Parathyroid adenoma (tissue), 2 donors: ENCODE results near the gene ENG.
A peak's percentile ranks its signal among the peaks of the same experiment; 100 is the strongest.

Experiments
- H2AFZ ChIP-seq: fragments of 300-600 bp; sonication (generic); one replicate; pipeline ENCODE4 v1.7.0; 2017; ENCODE audit warnings: antibody characterized with exemption, mild to moderate bottlenecking
- H3K27ac ChIP-seq: fragments of 300-600 bp; sonication (generic); one replicate; pipeline ENCODE4 v1.7.0; 2017
- H3K27me3 ChIP-seq: fragments of 300-600 bp; sonication (generic); one replicate; pipeline ENCODE4 v1.7.0; 2017; ENCODE audit warnings: low read length; ENCODE audit not compliant: control insufficient read depth, insufficient read depth
- H3K36me3 ChIP-seq: fragments of 300-600 bp; sonication (generic); one replicate; pipeline ENCODE4 v1.7.0; 2017; ENCODE audit warnings: low read length; ENCODE audit not compliant: control insufficient read depth, insufficient read depth
- H3K4me1 ChIP-seq: fragments of 300-600 bp; sonication (generic); one replicate; pipeline ENCODE4 v1.7.0; 2017; ENCODE audit warnings: control low read depth
- H3K4me2 ChIP-seq: fragments of 300-600 bp; sonication (generic); one replicate; pipeline ENCODE4 v1.7.0; 2017; ENCODE audit warnings: low read length
- H3K4me3 ChIP-seq: fragments of 300-600 bp; sonication (generic); one replicate; pipeline ENCODE4 v1.7.0; 2017; ENCODE audit warnings: low read depth, low read length
- H3K79me2 ChIP-seq: fragments of 300-600 bp; sonication (generic); one replicate; pipeline ENCODE4 v1.7.0; 2017; ENCODE audit warnings: control low read depth
- H3K9ac ChIP-seq: fragments of 300-600 bp; sonication (generic); one replicate; pipeline ENCODE4 v1.7.0; 2017; ENCODE audit warnings: mild to moderate bottlenecking
- H3K9me3 ChIP-seq: fragments of 300-600 bp; sonication (generic); one replicate; pipeline ENCODE4 v1.7.0; 2017; ENCODE audit warnings: low read length; ENCODE audit not compliant: control insufficient read depth
- TF ChIP-seq, protein P1 (sequence below): fragments of 300-600 bp; sonication (generic); IDR thresholded peaks from one replicate; pipeline ENCODE4 v1.7.0; 2017; ENCODE audit warnings: antibody characterized with exemption, mild to moderate bottlenecking
- donor health status: primary hyperparathyroidism.

ENG gene

DNA sequence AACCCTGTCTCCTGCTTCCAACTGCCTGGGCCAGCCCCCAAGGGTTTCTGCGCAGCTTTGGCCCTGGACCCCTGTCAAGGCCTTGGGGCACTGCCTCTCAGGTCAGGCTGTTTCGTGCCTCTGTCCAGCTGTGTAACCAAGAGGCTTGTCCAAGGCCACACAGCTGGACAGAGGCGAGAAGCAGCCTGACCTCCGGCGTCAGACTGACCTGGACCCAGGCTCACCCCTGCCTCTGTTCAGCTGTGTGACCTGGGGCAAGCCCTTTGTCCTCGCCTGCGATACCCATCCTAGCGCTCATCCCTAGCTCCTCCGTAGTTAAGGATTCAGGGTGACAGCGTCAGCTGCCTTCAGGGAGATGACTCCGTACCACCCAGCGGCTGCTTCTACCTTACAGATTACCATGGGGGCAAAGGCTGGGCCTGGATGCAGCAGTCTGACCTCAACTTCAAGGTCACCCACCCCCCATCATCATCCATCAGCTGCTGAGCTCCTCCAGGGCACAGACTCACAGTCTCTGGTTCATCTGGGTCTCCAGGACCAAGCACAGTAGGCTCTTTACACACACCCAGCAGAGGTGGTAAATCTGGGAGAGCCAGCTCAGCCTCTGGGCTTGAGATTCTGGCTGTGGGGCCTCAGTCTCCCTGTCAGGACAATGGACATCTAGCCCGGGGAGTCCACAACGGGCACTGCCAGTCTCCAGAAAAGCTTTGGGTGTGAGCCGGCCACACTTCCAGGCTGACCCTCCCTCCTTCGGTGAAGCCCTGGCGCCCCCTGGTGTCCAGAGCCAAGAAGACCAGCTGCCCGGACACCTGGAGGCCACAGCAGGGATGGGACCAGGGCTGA is 15.1 kb upstream of the ENG start:
- H3K9ac ChIP-seq, result no peak overlapping the region

DNA sequence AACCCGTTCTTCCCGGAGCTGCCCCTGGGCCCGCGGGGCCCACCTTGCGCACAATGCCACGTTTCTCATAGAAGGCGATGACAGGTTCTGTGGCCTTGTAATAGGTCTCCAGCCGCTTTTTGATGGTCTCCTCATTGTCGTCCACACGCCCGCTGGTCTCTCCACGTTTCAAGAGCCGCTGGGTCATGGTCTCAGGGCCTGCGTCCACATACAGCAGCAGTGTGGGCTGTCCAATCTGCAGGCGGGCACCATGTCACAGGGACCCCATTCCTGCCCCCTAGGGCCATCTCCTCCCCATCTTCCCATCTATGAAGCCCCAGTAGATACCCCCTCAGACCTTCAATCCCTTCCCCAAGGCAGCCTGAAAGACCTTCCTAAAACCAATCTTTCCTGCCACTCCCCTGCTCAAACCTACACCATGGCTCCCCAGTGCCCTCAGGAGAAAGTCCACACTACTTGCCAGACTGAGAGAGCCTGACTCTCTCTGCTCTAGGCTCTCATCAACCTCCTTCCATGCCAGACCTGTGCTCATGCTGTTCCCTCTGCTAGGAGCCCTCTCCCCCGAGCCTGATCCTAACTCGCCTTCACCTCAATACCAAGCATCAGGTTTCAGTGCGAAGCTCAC is 13.9 kb upstream of the ENG start:
- H3K36me3 ChIP-seq, result no peaks in the 10 kb centered on the region
- no peak overlapping the region for H2AFZ ChIP-seq
- no peak overlapping the region for H3K4me2 ChIP-seq
- no peak overlapping the region for H3K9ac ChIP-seq
- H3K79me2 ChIP-seq, result no peaks in the 10 kb centered on the region
- no peak overlapping the region for H3K27ac ChIP-seq
- H3K27me3 ChIP-seq, result no peaks in the 10 kb centered on the region
- no peaks in the 10 kb centered on the region for H3K9me3 ChIP-seq
- no peak overlapping the region for H3K4me3 ChIP-seq
- peaks cover 11% of the 10 kb centered on the region for H3K4me1 ChIP-seq
- TF ChIP-seq, protein P1, sequence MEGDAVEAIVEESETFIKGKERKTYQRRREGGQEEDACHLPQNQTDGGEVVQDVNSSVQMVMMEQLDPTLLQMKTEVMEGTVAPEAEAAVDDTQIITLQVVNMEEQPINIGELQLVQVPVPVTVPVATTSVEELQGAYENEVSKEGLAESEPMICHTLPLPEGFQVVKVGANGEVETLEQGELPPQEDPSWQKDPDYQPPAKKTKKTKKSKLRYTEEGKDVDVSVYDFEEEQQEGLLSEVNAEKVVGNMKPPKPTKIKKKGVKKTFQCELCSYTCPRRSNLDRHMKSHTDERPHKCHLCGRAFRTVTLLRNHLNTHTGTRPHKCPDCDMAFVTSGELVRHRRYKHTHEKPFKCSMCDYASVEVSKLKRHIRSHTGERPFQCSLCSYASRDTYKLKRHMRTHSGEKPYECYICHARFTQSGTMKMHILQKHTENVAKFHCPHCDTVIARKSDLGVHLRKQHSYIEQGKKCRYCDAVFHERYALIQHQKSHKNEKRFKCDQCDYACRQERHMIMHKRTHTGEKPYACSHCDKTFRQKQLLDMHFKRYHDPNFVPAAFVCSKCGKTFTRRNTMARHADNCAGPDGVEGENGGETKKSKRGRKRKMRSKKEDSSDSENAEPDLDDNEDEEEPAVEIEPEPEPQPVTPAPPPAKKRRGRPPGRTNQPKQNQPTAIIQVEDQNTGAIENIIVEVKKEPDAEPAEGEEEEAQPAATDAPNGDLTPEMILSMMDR, result no peak

More for the DNA sequence above, 15.1 kb upstream of the ENG start:
- Histone ChIP-seq H3K27ac (no peak overlapping the region), H2AFZ (no peak overlapping the region), H3K36me3 (no peaks in the 10 kb centered on the region), H3K79me2 (no peaks in the 10 kb centered on the region), H3K9me3 (no peaks in the 10 kb centered on the region), H3K27me3 (no peaks in the 10 kb centered on the region), H3K4me3 (no peak overlapping the region), H3K4me1 (peaks cover 11% of the 10 kb centered on the region), H3K4me2 (no peak overlapping the region)
- TF ChIP-seq, protein P1, result peak; percentile 67

DNA sequence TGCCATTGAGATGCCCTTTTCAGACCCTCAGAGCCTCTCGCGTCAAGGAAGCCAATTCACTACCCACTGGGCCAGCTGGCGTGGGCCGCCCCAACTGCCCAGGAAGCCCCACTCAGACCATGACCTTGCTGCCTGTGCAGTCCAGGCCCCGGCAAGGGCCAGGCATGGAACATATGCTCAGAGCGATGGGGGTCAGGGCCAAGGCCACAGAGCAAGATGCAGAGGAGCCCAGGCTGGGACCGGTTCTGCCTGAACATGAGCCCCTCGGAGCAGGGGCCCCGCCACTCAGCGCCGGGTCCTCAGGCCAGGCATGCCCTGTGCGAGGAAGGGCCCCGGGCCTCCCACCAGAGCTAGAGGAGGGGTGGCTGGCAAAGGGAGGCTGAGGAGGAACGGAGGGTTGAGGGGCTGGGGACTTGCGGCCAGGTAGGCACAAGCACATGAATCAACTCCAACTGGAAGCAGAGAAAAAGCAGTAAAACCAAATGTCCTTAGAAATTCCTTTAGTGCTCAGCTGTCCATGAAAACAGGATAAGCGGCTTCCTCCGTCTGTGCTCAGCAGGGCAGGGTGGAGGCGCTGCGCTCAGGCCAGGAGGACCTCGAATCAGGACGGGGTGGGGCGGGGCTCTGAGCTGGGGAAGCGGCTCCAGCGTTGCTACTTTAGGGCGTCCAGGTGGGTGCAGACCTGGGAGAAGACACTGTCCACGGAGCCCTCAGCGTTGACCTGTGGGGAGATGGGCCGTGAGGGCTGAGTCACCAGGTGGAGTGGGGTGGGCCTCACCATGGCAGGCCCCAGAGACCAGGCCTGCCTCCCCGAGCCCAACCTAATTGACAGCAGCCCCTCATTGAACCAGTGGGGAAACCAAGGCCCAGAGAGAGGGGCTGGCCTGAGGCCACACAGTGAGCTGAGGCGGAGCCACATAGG is 13.2 kb upstream of the ENG start:
- Histone ChIP-seq H3K27ac (no peak overlapping the region), H3K27me3 (no peaks in the 10 kb centered on the region), H3K36me3 (no peaks in the 10 kb centered on the region)

DNA sequence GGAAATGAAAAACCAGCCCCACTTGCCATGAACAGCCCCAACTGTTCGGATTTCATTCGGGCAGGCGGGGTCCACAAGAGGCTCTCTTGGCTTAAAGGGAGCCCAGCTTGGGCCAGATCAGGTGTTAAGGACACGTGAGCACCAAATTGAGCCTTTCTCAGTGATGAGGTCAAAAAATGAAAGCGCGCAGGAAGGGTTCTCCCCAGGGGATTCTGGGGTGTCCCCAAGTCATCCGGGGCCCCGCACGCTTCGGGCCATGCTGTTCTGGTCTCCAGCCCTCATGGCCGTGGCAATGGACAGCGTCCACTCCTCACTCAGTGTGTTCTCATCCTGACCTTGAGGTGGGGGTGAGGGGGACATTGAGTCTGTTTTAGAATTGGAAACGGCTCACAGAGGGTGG is 12.1 kb upstream of the ENG start:
- TF ChIP-seq, protein P1, result no peak
- H3K27me3 ChIP-seq, result no peaks in the 10 kb centered on the region

More for the DNA sequence above, 13.2 kb upstream of the ENG start:
- Histone ChIP-seq H3K9ac (no peak overlapping the region), H3K4me2 (no peak overlapping the region), H3K9me3 (no peaks in the 10 kb centered on the region), H3K4me3 (no peak overlapping the region), H3K79me2 (no peaks in the 10 kb centered on the region), H2AFZ (no peak overlapping the region), H3K4me1 (peaks cover 11% of the 10 kb centered on the region)
- TF ChIP-seq, protein P1, result no peak

More for the DNA sequence above, 12.1 kb upstream of the ENG start:
- Histone ChIP-seq H3K4me1 (peaks cover 11% of the 10 kb centered on the region), H3K36me3 (no peaks in the 10 kb centered on the region), H3K9ac (no peak overlapping the region), H2AFZ (no peak overlapping the region), H3K27ac (no peak overlapping the region), H3K9me3 (no peaks in the 10 kb centered on the region), H3K4me3 (no peak overlapping the region), H3K79me2 (no peaks in the 10 kb centered on the region), H3K4me2 (no peak overlapping the region)
